ENCODE data around the gene MAML1.

Gene MAML1

GRCh38 chr5:179824745-179825112, 92.1 kb downstream of the MAML1 start:
- DNase-seq (ENCODE audit: low spot score): no peak

- no peak for DNase-seq (ENCODE audit: low spot score)
These were observed 93.1 kb downstream of the MAML1 start for GRCh38 chr5:179825655-179826182.
